ENCODE results near the gene ADGRA3. TPM values are rescaled to one million over a fixed set of nuclear protein-coding genes. Genes with fewer than 3 reads are reported as not detected.

The ADGRA3 gene
- total RNA-seq, 1 experiment from 2014 or later = 35.0 TPM

GRCh38 chr4:22444813-22445212 lies 71.1 kb downstream of the ADGRA3 start:
- no peak overlapping the region for H3K4me3 Mint-ChIP-seq (ENCODE audit: unreplicated experiment)

GRCh38 chr4:22442956-22443355 lies 72.9 kb downstream of the ADGRA3 start:
- Mint-ChIP-seq H3K4me3 (ENCODE audit: unreplicated experiment) (no peak overlapping the region), H3K4me1 (ENCODE audit: low read depth, unreplicated experiment) (no peaks in the 10 kb centered on the region), H3K27me3 (ENCODE audit: insufficient read depth, unreplicated experiment) (no peaks in the 10 kb centered on the region), H3K27ac (ENCODE audit: unreplicated experiment) (no peak overlapping the region), H3K9me3 (ENCODE audit: unreplicated experiment) (no peaks in the 10 kb centered on the region), H3K36me3 (ENCODE audit: insufficient read depth, unreplicated experiment) (peaks cover 24% of the 10 kb centered on the region)
- intact Hi-C loops (cut with micrococcal nuclease; ENCODE audit: unreplicated experiment) = no loop called here
- H3K4me3 ChIP-seq (ENCODE audit: low read depth, low read length) = no peak overlapping the region
- H3K27me3 ChIP-seq (replicated peaks; ENCODE audit: control insufficient read depth, insufficient read depth, low read length) = no peaks in the 10 kb centered on the region
- H3K36me3 ChIP-seq (ENCODE audit: control insufficient read depth, insufficient read depth, low read length) = peaks cover 2% of the 10 kb centered on the region; the same call in 1 of the 2 replicates
- CTCF ChIA-PET = no interaction called here
- no TSS peak for BruUV-seq (replicated peaks)
- DNase-seq = no peak
- no peak for TF ChIP-seq CTCF (IDR thresholded peaks at IDR 0.05; ENCODE audit: insufficient read depth in 1 of 2, low read depth in 1 of 2, low read length in 1 of 2, severe bottlenecking in 1 of 2, unreplicated experiment in 1 of 2)
- no peaks in the 10 kb centered on the region for H3K9me3 ChIP-seq
- POLR2A ChIA-PET = no interaction called here
- H3K4me1 ChIP-seq = no peaks in the 10 kb centered on the region

More at GRCh38 chr4:22444813-22445212, 71.1 kb downstream of the ADGRA3 start:
- H3K4me1 Mint-ChIP-seq (ENCODE audit: low read depth, unreplicated experiment) = no peaks in the 10 kb centered on the region
- no peak overlapping the region for H3K27ac Mint-ChIP-seq (ENCODE audit: unreplicated experiment)
- ChIA-PET POLR2A (no interaction called here), CTCF (no interaction called here)
- Histone ChIP-seq H3K9me3 (no peaks in the 10 kb centered on the region), H3K4me1 (no peaks in the 10 kb centered on the region), H3K36me3 (ENCODE audit: control insufficient read depth, insufficient read depth, low read length) (peaks cover 2% of the 10 kb centered on the region; the same call in 1 of the 2 replicates), H3K4me3 (ENCODE audit: low read depth, low read length) (no peak overlapping the region), H3K27me3 (replicated peaks; ENCODE audit: control insufficient read depth, insufficient read depth, low read length) (no peaks in the 10 kb centered on the region)
- no peaks in the 10 kb centered on the region for H3K27me3 Mint-ChIP-seq (ENCODE audit: insufficient read depth, unreplicated experiment)
- H3K9me3 Mint-ChIP-seq (ENCODE audit: unreplicated experiment) = no peaks in the 10 kb centered on the region
- BruUV-seq (replicated peaks) = no TSS peak
- intact Hi-C loops (cut with micrococcal nuclease; ENCODE audit: unreplicated experiment) = no loop called here
- H3K36me3 Mint-ChIP-seq (ENCODE audit: insufficient read depth, unreplicated experiment) = peaks cover 30% of the 10 kb centered on the region
- no peak for TF ChIP-seq CTCF (IDR thresholded peaks at IDR 0.05; ENCODE audit: insufficient read depth in 1 of 2, low read depth in 1 of 2, low read length in 1 of 2, severe bottlenecking in 1 of 2, unreplicated experiment in 1 of 2)
- no peak for DNase-seq

GRCh38 chr4:22440999-22441398 lies 74.9 kb downstream of the ADGRA3 start:
- H3K9me3 ChIP-seq = no peaks in the 10 kb centered on the region
- H3K4me3 Mint-ChIP-seq (ENCODE audit: unreplicated experiment) = no peak overlapping the region
- no peak overlapping the region for H3K27ac Mint-ChIP-seq (ENCODE audit: unreplicated experiment)
- ChIA-PET POLR2A (no interaction called here), CTCF (no interaction called here)
- H3K4me1 ChIP-seq = no peaks in the 10 kb centered on the region; the same call in 1 of the 2 replicates
- no peak for TF ChIP-seq CTCF (IDR thresholded peaks at IDR 0.05; ENCODE audit: insufficient read depth in 1 of 2, low read depth in 1 of 2, low read length in 1 of 2, severe bottlenecking in 1 of 2, unreplicated experiment in 1 of 2)
- H3K4me1 Mint-ChIP-seq (ENCODE audit: low read depth, unreplicated experiment) = no peaks in the 10 kb centered on the region
- H3K4me3 ChIP-seq (ENCODE audit: low read depth, low read length) = no peak overlapping the region
- H3K27me3 Mint-ChIP-seq (ENCODE audit: insufficient read depth, unreplicated experiment) = no peaks in the 10 kb centered on the region
- DNase-seq = no peak
- H3K27me3 ChIP-seq (replicated peaks; ENCODE audit: control insufficient read depth, insufficient read depth, low read length) = no peaks in the 10 kb centered on the region
- no TSS peak for BruUV-seq (replicated peaks)
- intact Hi-C loops (cut with micrococcal nuclease; ENCODE audit: unreplicated experiment) = no loop called here
- peaks cover 21% of the 10 kb centered on the region for H3K36me3 Mint-ChIP-seq (ENCODE audit: insufficient read depth, unreplicated experiment)
- H3K36me3 ChIP-seq (ENCODE audit: control insufficient read depth, insufficient read depth, low read length) = no peaks in the 10 kb centered on the region
- H3K9me3 Mint-ChIP-seq (ENCODE audit: unreplicated experiment) = no peaks in the 10 kb centered on the region

All from Caco-2 (cell line).